Measurements from ENCODE around the gene SHH. TPM values are rescaled to one million over a fixed set of nuclear protein-coding genes. Genes with fewer than 3 reads are reported as not detected.

The SHH gene
- total RNA-seq, 6 experiments from 2014 or later = 6.8 to 18.6 (median 12.4) TPM

DNA sequence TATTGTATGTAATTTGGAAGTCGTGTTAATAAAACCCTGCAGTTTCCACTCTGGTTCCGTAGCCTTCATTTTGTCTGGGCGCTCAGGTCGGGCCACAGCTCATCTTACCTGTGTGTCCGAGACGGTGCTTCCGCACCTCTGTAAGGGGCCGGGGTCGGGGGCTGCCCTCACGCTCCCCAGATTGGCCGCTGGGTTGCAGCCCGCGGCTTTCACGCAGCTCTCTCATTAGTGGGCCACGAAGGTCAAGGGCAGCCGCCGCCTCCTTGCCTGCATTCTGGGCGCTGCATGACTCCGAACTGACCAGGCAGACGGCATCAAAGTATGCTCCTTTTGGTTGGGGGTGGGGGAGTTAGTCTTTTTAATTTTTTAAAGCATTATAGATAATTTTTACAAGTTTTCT lies 30.8 kb downstream of the SHH start:
- TF ChIP-seq, protein P1, sequence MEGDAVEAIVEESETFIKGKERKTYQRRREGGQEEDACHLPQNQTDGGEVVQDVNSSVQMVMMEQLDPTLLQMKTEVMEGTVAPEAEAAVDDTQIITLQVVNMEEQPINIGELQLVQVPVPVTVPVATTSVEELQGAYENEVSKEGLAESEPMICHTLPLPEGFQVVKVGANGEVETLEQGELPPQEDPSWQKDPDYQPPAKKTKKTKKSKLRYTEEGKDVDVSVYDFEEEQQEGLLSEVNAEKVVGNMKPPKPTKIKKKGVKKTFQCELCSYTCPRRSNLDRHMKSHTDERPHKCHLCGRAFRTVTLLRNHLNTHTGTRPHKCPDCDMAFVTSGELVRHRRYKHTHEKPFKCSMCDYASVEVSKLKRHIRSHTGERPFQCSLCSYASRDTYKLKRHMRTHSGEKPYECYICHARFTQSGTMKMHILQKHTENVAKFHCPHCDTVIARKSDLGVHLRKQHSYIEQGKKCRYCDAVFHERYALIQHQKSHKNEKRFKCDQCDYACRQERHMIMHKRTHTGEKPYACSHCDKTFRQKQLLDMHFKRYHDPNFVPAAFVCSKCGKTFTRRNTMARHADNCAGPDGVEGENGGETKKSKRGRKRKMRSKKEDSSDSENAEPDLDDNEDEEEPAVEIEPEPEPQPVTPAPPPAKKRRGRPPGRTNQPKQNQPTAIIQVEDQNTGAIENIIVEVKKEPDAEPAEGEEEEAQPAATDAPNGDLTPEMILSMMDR (IDR thresholded peaks at IDR 0.05) = no peak
- TF ChIP-seq POLR2A (IDR thresholded peaks at IDR 0.05) = no peak
- ATAC-seq (no peak), DNase-seq (peak in 1 of 3 donors; percentile 36)
- Histone ChIP-seq H3K27me3 (no peaks in the 10 kb centered on the region), H3K27ac (no peak overlapping the region), H3K4me1 (peaks cover 0 to 13% (median 0%) of the 10 kb centered on the region in 4 donors), H3K9me3 (no peaks in the 10 kb centered on the region), H3K36me3 (peaks cover 0 to 30% (median 14%) of the 10 kb centered on the region in 4 donors), H3K4me3 (no peak overlapping the region)
- WGBS (ENCODE audit: insufficient coverage, low coverage, low lambda C conversion rate, missing lambda C conversion rate) = 96% methylated on average over 3 of the region's 20 CpGs
- intact Hi-C loops (cut with DNase I) = no loop called here

DNA sequence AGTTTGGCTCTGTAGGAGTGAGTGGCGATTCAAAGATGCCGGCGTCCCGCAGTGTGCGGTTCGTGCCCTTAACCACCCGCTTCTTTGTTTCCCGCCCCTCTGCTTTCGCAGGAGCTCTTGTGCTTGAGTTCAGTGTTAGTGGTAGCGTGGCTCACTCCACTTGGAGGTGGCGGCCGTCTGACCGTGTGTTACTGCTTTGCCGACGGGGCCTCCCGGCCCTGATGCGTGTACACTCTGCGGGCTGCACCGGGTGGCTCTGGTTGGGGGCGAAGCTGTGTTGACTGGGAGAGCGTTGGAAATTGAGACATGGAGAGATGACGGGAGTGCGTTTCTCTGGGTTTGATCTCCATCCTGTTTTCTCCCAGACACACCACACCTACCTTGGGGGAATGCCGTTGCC lies 31.4 kb downstream of the SHH start:
- peak in 1 of 3 donors; percentile 33 for DNase-seq
- Histone ChIP-seq H3K27me3 (no peaks in the 10 kb centered on the region), H3K36me3 (peaks cover 0 to 34% (median 18%) of the 10 kb centered on the region in 4 donors), H3K4me1 (peaks cover 0 to 13% (median 0%) of the 10 kb centered on the region in 4 donors), H3K4me3 (no peak overlapping the region), H3K9me3 (no peaks in the 10 kb centered on the region), H3K27ac (no peak overlapping the region)
- WGBS (ENCODE audit: insufficient coverage, low coverage, low lambda C conversion rate, missing lambda C conversion rate) = 97% methylated on average over 17 of the region's 24 CpGs
- TF ChIP-seq, protein P1 (IDR thresholded peaks at IDR 0.05) = no peak
- no peak for TF ChIP-seq POLR2A (IDR thresholded peaks at IDR 0.05)
- no peak for ATAC-seq
- intact Hi-C loops (cut with DNase I) = no loop called here

DNA sequence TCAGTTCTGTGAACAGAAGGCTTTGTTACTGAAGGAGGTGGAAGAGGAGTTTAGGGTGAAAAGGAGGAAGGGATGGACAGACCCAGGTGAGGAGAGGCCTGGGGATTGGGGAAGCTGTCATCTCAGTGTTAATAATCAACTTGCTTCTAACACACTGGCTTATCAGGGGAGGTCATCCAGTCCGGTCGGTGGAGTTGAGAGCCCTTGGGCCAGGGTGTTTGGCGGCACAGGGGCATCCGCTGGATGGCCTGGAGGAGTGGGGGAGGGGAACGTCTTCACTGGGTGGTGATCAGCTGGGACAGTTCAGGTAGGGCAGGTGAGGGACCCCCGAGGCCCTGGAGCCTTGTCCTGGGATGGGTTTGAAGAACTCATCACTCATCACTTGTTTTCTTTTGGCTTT lies 33.9 kb downstream of the SHH start:
- ATAC-seq (peak; percentile 39 to 66 (median 60)), DNase-seq (no peak)
- Histone ChIP-seq H3K27me3 (no peaks in the 10 kb centered on the region), H3K27ac (no peak overlapping the region), H3K4me1 (peaks cover 0 to 13% (median 0%) of the 10 kb centered on the region in 4 donors), H3K36me3 (peaks cover 0 to 58% (median 26%) of the 10 kb centered on the region in 4 donors), H3K9me3 (no peaks in the 10 kb centered on the region), H3K4me3 (no peak overlapping the region)
- 93% methylated on average over 2 of the region's 6 CpGs for WGBS (ENCODE audit: insufficient coverage, low coverage, low lambda C conversion rate, missing lambda C conversion rate)
- TF ChIP-seq POLR2A (IDR thresholded peaks at IDR 0.05) = no peak
- TF ChIP-seq, protein P1 (IDR thresholded peaks at IDR 0.05) = no peak
- intact Hi-C loops (cut with DNase I) = no loop called here

DNA sequence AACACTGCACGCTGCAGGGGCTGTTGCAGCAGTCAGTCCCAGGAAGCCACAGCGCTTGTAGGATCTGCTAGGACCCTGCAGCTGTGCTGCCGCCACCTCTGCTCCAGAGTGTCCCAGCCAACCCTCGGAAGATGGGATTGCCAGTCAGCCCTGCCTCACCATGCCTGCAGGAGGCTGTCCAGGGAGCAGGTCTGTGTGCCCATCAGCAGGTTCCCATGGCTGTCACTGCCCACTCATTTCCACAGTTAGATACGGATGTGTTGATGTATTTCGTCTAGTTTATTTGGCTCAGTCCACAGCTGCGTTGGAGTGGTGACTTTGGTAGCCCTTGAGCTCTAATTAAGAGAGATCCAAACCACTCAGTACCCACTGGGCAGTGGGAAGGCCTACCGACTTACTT lies 35.7 kb downstream of the SHH start:
- Histone ChIP-seq H3K27me3 (no peaks in the 10 kb centered on the region), H3K27ac (no peak overlapping the region), H3K4me3 (no peak overlapping the region), H3K9me3 (no peaks in the 10 kb centered on the region), H3K4me1 (peaks cover 0 to 13% (median 0%) of the 10 kb centered on the region in 4 donors), H3K36me3 (peaks cover 0 to 69% (median 31%) of the 10 kb centered on the region in 4 donors)
- TF ChIP-seq, protein P1 (IDR thresholded peaks at IDR 0.05) = no peak
- TF ChIP-seq POLR2A (IDR thresholded peaks at IDR 0.05) = no peak
- ATAC-seq = no peak
- WGBS (ENCODE audit: insufficient coverage, low coverage, low lambda C conversion rate, missing lambda C conversion rate) = 95% methylated on average over 5 of the region's 8 CpGs
- no peak for DNase-seq
- intact Hi-C loops (cut with DNase I) = no loop called here

DNA sequence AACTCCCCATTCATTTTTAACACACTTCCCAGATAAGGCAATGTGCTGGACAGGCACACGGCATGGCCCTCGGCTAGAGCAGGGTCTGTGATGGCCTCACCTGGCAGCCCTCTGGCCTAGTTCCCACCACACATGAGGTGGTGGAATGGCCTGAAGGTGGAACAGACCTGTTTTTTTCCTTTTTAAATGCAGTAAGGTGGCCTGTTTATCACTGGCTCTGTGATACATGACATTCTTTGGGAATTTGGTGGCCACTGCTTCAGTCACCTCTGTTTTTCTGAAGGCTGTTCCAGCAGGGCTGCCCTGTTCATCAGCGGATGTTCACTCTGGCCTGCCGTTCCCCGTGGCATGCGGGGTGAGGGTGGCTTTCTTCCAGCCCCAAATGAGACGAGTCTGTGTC lies 36.6 kb downstream of the SHH start:
- H3K27ac ChIP-seq = no peak overlapping the region
- peaks cover 0 to 13% (median 0%) of the 10 kb centered on the region in 4 donors for H3K4me1 ChIP-seq
- no peaks in the 10 kb centered on the region for H3K9me3 ChIP-seq
- WGBS (ENCODE audit: insufficient coverage, low coverage, low lambda C conversion rate, missing lambda C conversion rate) = 93% methylated on average over 2 of the region's 7 CpGs
- DNase-seq = no peak
- no peak overlapping the region for H3K4me3 ChIP-seq
- intact Hi-C loops (cut with DNase I) = no loop called here
- no peak for TF ChIP-seq POLR2A (IDR thresholded peaks at IDR 0.05)
- TF ChIP-seq, protein P1 (IDR thresholded peaks at IDR 0.05) = no peak
- peaks cover 0 to 70% (median 33%) of the 10 kb centered on the region in 4 donors for H3K36me3 ChIP-seq
- H3K27me3 ChIP-seq = no peaks in the 10 kb centered on the region
- ATAC-seq = no peak
